HEK293 (cell line): Measurements from ENCODE around the gene ANGEL2.
"Not testable (repeated sequence)": the region's sequence is repeated elsewhere in the genome, so short reads cannot be mapped to it uniquely, and the experiment has no call there.

ENCODE experiments used
- CTCF ChIA-PET: fragments of 350-600 bp; formaldehyde crosslinking; extraction: SDS; loops from one replicate; lab custom pipeline; 2021; ENCODE audit warnings: antibody characterized with exemption; lab: Yijun Ruan, JAX
- POLR2A ChIA-PET: fragments of 300-600 bp; formaldehyde crosslinking; extraction: SDS; loops from one replicate; lab custom pipeline; 2020; ENCODE audit warnings: antibody characterized with exemption, inconsistent platforms; lab: Yijun Ruan, JAX
- H3K27ac ChIP-seq: fragments of 200-500 bp; sonication (Bioruptor generic); 2 replicates; pipeline ENCODE4 v1.5.1; 2014; ENCODE audit warnings: low read depth, low read length, control low read depth, inconsistent platforms; ENCODE audit errors: extremely low read depth
- H3K36me3 ChIP-seq, 2 experiments: fragments of 200-500 bp in 1 of 2; sonication (Bioruptor generic) in 1 of 2; 1 replicate in 1 of 2; 2 replicates in 1 of 2; pipeline ENCODE4 v1.5.1; 2014 to 2017; ENCODE audit warnings: inconsistent platforms in 2 of 2, low read length in 2 of 2; ENCODE audit not compliant: control insufficient read depth in 2 of 2, insufficient read depth in 1 of 2
- H3K4me1 ChIP-seq: fragments of 200-500 bp; sonication (Bioruptor generic); 2 replicates; pipeline ENCODE4 v1.5.1; 2014; ENCODE audit warnings: mild to moderate bottlenecking, low read length, inconsistent platforms; ENCODE audit not compliant: control insufficient read depth, insufficient read depth
- H3K4me3 ChIP-seq: 2 replicates; pipeline ENCODE4 v1.5.1; 2011; ENCODE audit warnings: low read depth, mild to moderate bottlenecking, control low read depth, low read length, moderate library complexity
- H3K9me3 ChIP-seq: fragments of 200-500 bp; sonication (Bioruptor generic); 2 replicates; pipeline ENCODE4 v1.5.1; 2014; ENCODE audit warnings: low read depth, low read length, inconsistent platforms; ENCODE audit not compliant: control insufficient read depth, insufficient read depth
- CTCF ChIP-seq: fragments of 450-650 bp; formaldehyde crosslinking; IDR thresholded peaks from 2 replicates; pipeline ENCODE4 v1.5.1; 2016; ENCODE audit warnings: missing biosample characterization, missing genetic modification characterization
- PRDM1 ChIP-seq: fragments of 450-650 bp; formaldehyde crosslinking; IDR thresholded peaks from 2 replicates; pipeline ENCODE4; 2016; ENCODE audit warnings: missing biosample characterization, missing genetic modification characterization
- PRDM4 ChIP-seq: fragments of 450-650 bp; formaldehyde crosslinking; IDR thresholded peaks from 2 replicates; pipeline ENCODE4 v1.5.1; 2017; ENCODE audit warnings: missing biosample characterization, missing genetic modification characterization
- ZBTB20 ChIP-seq: fragments of 450-650 bp; formaldehyde crosslinking; IDR thresholded peaks from 2 replicates; pipeline ENCODE4 v1.5.1; 2016; ENCODE audit warnings: missing biosample characterization, missing genetic modification characterization
- ZFHX2 ChIP-seq: fragments of 450-650 bp; formaldehyde crosslinking; conservative IDR thresholded peaks from 2 replicates; pipeline ENCODE4 v1.5.1; 2016; ENCODE audit warnings: missing biosample characterization, missing genetic modification characterization
- ZNF169 ChIP-seq: fragments of 450-650 bp; formaldehyde crosslinking; IDR thresholded peaks from 2 replicates; pipeline ENCODE4 v1.5.1; 2016; ENCODE audit warnings: missing biosample characterization, missing genetic modification characterization
- ZNF221 ChIP-seq: fragments of 450-650 bp; formaldehyde crosslinking; IDR thresholded peaks from 2 replicates; pipeline ENCODE4 v1.5.1; 2017; ENCODE audit warnings: missing biosample characterization, missing genetic modification characterization, borderline replicate concordance
- ZNF26 ChIP-seq: fragments of 450-650 bp; formaldehyde crosslinking; IDR thresholded peaks from 2 replicates; pipeline ENCODE4 v1.5.1; 2016; ENCODE audit warnings: missing biosample characterization, missing genetic modification characterization
- ZNF280C ChIP-seq: fragments of 450-650 bp; formaldehyde crosslinking; IDR thresholded peaks from 2 replicates; pipeline ENCODE4 v1.5.1; 2016; ENCODE audit warnings: missing biosample characterization, missing genetic modification characterization
- ZNF335 ChIP-seq: fragments of 450-650 bp; formaldehyde crosslinking; conservative IDR thresholded peaks from 2 replicates; pipeline ENCODE4 v1.5.1; 2016; ENCODE audit warnings: missing biosample characterization, missing genetic modification characterization
- ZNF394 ChIP-seq: fragments of 450-650 bp; formaldehyde crosslinking; IDR thresholded peaks from 2 replicates; pipeline ENCODE4 v1.5.1; 2016; ENCODE audit warnings: missing biosample characterization, missing genetic modification characterization, mild to moderate bottlenecking, moderate library complexity, borderline replicate concordance
- ZNF561 ChIP-seq: fragments of 450-650 bp; IDR thresholded peaks from 2 replicates; pipeline ENCODE4 v1.5.1; 2018; ENCODE audit warnings: missing biosample characterization, missing genetic modification characterization, borderline replicate concordance
- ZNF677 ChIP-seq: fragments of 450-650 bp; IDR thresholded peaks from 2 replicates; pipeline ENCODE4 v1.5.0; 2018; ENCODE audit warnings: missing biosample characterization, mild to moderate bottlenecking, missing genetic modification characterization, moderate library complexity
- ZNF785 ChIP-seq: fragments of 450-650 bp; formaldehyde crosslinking; IDR thresholded peaks from 2 replicates; pipeline ENCODE4 v1.5.1; 2016; ENCODE audit warnings: missing biosample characterization, missing genetic modification characterization
- ZSCAN16 ChIP-seq: fragments of 450-650 bp; formaldehyde crosslinking; IDR thresholded peaks from 2 replicates; pipeline ENCODE4 v1.5.1; 2016; ENCODE audit warnings: missing biosample characterization, missing genetic modification characterization
- ZSCAN30 ChIP-seq: fragments of 450-650 bp; IDR thresholded peaks from 2 replicates; pipeline ENCODE4 v1.5.1; 2018; ENCODE audit warnings: missing biosample characterization, mild to moderate bottlenecking, missing genetic modification characterization, moderate library complexity

Gene ANGEL2

GRCh38 chr1:212968368-212968863, 47.3 kb downstream of the ANGEL2 start (continued):
- TF ChIP-seq ZNF280C (no peak), ZNF561 (no peak), ZNF335 (tag by site-specific recombination) (no peak), ZNF785 (tag by site-specific recombination) (no peak), ZNF677 (tag by site-specific recombination) (no peak), ZNF26 (tag by site-specific recombination) (no peak), ZBTB20 (no peak), PRDM4 (tag by site-specific recombination) (no peak), ZNF221 (tag by site-specific recombination) (no peak), ZSCAN30 (no peak)

GRCh38 chr1:212967801-212968200, 47.9 kb downstream of the ANGEL2 start:
- no peaks in the 10 kb centered on the region for H3K36me3 ChIP-seq
- ChIA-PET POLR2A (interaction anchor here (0.6 to 1.5 kb wide), 2 partner anchors 17 to 128 kb away, joined by 3 read pairs; partner anchors contain the start of gene VASH2), CTCF (interaction anchor here (0.6 to 3.0 kb wide), 17 partner anchors 8 to 335 kb away, joined by 3 to 13 read pairs (median 4); no protein-coding TSS in a partner anchor)
- no peaks in the 10 kb centered on the region for H3K9me3 ChIP-seq
- no peaks in the 10 kb centered on the region for H3K4me1 ChIP-seq
- peak; percentile 94 for TF ChIP-seq PRDM1
- peak; percentile 31; the same call in 1 of the 2 replicates for TF ChIP-seq CTCF
- TF ChIP-seq ZNF169 (tag by site-specific recombination): no peak
- TF ChIP-seq ZNF394 (tag by site-specific recombination): peak; percentile 37; the same call in 1 of the 2 replicates
- H3K4me3 ChIP-seq: no peak overlapping the region
- no peak overlapping the region for H3K27ac ChIP-seq

GRCh38 chr1:212966616-212967015, 49.1 kb downstream of the ANGEL2 start:
- Histone ChIP-seq H3K36me3 (no peaks in the 10 kb centered on the region), H3K9me3 (no peaks in the 10 kb centered on the region), H3K4me1 (no peaks in the 10 kb centered on the region), H3K4me3 (no peak overlapping the region), H3K27ac (no peak overlapping the region)
- ChIA-PET POLR2A (interaction anchor here (1.5 kb wide), 1 partner anchor 16 kb away, joined by 3 read pairs; the partner anchor contains the start of gene VASH2), CTCF (interaction anchor here (1.2 to 3.0 kb wide), 4 partner anchors 12 to 28 kb away, joined by 3 to 13 read pairs (median 4); no protein-coding TSS in a partner anchor)
- peak; percentile 31 for TF ChIP-seq ZFHX2 (tag by site-specific recombination)
- TF ChIP-seq ZSCAN16: no peak

GRCh38 chr1:212964993-212965392, 50.7 kb downstream of the ANGEL2 start:
- not testable (repeated sequence) for H3K4me1 ChIP-seq, H3K36me3 ChIP-seq, H3K9me3 ChIP-seq, H3K4me3 ChIP-seq, H3K27ac ChIP-seq
- CTCF ChIA-PET: interaction anchor here (0.7 to 1.3 kb wide), 2 partner anchors 15 to 1617 kb away, joined by 3 to 4 read pairs; no protein-coding TSS in a partner anchor
- POLR2A ChIA-PET: interaction anchor here (1.2 kb wide), 1 partner anchor 11 kb away, joined by 3 read pairs; no protein-coding TSS in a partner anchor
